ENCODE results near the gene SCN10A.

SCN10A gene

DNA sequence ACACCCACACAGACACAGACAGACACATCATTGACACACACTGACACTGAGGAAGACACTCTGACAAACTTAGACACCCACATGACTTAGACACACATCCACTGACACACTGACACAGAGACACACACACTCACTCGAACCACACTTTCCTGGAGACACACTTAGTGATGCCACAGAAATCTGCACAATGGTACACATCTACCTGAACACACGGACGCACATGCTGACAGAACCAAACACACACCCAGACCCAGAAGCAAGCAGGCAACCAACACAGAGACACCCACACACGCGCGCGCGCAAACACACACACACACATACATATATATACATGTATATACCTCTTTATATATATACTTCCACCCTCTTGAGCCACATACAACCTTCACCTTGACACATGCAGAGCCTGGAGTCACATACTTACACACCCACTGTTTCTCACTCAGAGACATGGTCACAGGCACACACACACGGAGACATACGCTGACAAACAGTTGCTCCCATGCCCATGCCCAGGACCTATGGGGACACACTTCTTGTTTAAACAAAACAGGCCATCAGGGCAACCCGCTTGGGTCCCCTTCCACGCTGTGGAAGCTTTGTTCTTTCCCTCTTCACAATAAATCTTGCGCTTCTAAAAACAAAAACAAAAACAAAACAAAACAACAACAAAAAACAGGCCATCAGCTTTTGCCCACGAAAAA lies 165.6 kb downstream of the SCN10A start:
- no peak for DNase-seq

- peak; percentile 29 for DNase-seq
These were observed 166.3 kb downstream of the SCN10A start, which contains the start of gene SCN5A for GRCh38 chr3:38649500-38650247. TSS of gene SCN5A (minus strand) at chr3:38649687. CDS start at chr3:38633307, 16,380 bp downstream.

- no peak for DNase-seq
These were observed 167.1 kb downstream of the SCN10A start for GRCh38 chr3:38648659-38649499.

DNA sequence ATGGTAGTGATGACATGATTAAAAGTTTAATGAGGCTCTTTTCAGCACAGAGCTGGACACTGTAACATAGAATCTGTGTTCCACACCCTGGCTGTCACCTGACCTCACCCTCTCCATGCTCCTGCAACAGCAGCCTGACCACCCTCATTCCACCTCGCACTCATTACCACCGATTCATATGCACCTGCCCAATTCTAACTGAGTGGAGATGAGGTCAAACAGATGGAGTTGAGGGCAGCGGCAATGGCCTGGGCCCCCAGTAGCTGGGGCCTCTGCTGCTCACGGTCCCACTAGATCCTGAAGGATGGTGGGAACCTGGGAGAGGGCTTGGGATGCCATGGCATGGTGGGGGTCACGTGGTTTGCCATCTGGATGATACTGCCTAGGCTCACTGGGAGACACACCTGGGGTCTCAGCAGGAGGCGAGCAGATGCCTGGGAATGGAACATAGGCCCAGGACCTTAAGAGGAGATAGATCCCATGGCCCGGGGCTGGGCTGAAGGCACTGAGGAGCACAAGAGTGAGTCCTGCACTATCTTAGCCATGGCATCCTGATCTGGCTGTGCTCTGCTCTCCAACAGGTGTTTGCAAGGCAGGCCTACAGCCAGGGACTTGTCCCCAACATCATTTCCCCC lies 167.9 kb downstream of the SCN10A start:
- DNase-seq = no peak

DNA sequence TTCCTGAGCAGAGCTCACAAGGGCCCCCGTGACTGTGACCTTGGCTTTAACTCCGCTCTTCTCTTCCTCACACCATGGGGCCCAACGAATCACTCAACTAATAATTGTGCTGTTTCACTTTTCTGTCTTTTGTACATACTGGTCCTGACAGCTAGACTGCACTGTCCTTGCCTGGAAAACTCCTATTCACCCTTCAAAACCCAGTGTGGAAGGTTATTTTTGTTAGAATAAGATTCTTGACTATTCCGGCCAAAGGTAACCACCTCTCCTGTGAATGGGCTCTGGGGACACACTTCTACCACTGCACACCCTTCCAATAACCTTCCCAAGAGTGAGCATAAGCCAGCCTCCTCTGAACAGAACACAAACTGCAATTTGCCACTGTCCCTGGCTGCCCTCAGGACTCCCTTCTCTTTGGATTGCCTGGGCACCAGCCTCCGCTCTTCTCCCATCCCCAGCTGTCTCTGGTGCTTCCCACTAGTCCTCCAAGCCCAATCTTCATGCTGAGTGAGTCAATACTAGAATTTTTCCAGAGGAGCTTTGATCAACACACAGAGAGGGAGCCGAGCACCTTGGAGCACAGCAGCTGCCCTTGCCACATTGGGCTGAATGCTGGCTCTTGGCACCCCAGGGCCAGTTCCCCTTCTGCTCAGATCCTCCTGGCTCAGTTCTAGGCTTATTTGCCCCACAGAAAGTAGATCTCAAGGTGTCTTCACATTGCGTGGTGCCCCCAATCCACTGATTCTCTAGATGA lies 168.6 kb downstream of the SCN10A start:
- DNase-seq = no peak
